ENCODE results near the gene MATN4.

The MATN4 gene

GRCh38 chr20:45347936-45348778 is 40.1 kb upstream of the MATN4 start, which contains the start of gene SDC4:
Gene SDC4, minus strand, starts transcription at chr20:45348424. Its CDS starts 40 bp downstream, at chr20:45348384.
- Histone ChIP-seq H3K9me3 (ENCODE audit: insufficient read depth, low read length, severe bottlenecking) (no peaks in the 10 kb centered on the region), H3K36me3 (ENCODE audit: insufficient read depth, low read length) (no peaks in the 10 kb centered on the region), H3K4me2 (ENCODE audit: insufficient read depth, low read length) (no peak within 1 kb of the TSS), H3K79me2 (ENCODE audit: insufficient read depth, low read length) (no peaks in the 10 kb centered on the region), H3K9ac (ENCODE audit: low read depth, low read length) (no peak within 1 kb of the TSS), H3K4me1 (ENCODE audit: insufficient read depth, low read length) (no peaks in the 10 kb centered on the region), H4K20me1 (ENCODE audit: insufficient read depth, low read length) (0 out of 2 replicates have a peak, but pooled peaks cover 2% of the 10 kb centered on the region), H3K27ac (ENCODE audit: low read length) (no peak within 1 kb of the TSS), H3K4me3 (ENCODE audit: low read depth in 1 of 2, low read length in 2 of 2) (no peak within 1 kb of the TSS), H3K27me3 (ENCODE audit: insufficient read depth, low read length, poor library complexity) (peaks cover 38% of the 10 kb centered on the region), H2AFZ (ENCODE audit: low read depth, low read length) (no peak within 1 kb of the TSS)
- no peak for TF ChIP-seq EZH2 (IDR thresholded peaks at IDR 0.05; ENCODE audit: borderline replicate concordance, low read depth, low read length, severe bottlenecking)
- TF ChIP-seq CTCF (IDR thresholded peaks at IDR 0.05; ENCODE audit: borderline replicate concordance, extremely low read depth, low read length, poor library complexity, severe bottlenecking), result no peak
- ATAC-seq (ENCODE audit: insufficient read depth, low read depth) (no peak), DNase-seq (no peak)

GRCh38 chr20:45347297-45347935 is 39.3 kb upstream of the MATN4 start:
- H2AFZ ChIP-seq (ENCODE audit: low read depth, low read length), result no peak overlapping the region
- no peak overlapping the region for H3K4me3 ChIP-seq (ENCODE audit: low read depth in 1 of 2, low read length in 2 of 2)
- H3K4me1 ChIP-seq (ENCODE audit: insufficient read depth, low read length), result no peaks in the 10 kb centered on the region
- H3K4me2 ChIP-seq (ENCODE audit: insufficient read depth, low read length), result no peak overlapping the region
- H3K9ac ChIP-seq (ENCODE audit: low read depth, low read length), result no peak overlapping the region
- no peak for ATAC-seq (ENCODE audit: insufficient read depth, low read depth)
- no peaks in the 10 kb centered on the region for H3K79me2 ChIP-seq (ENCODE audit: insufficient read depth, low read length)
- no peak overlapping the region for H3K27ac ChIP-seq (ENCODE audit: low read length)
- no peak for DNase-seq
- H4K20me1 ChIP-seq (ENCODE audit: insufficient read depth, low read length), result 0 out of 2 replicates have a peak, but pooled peaks cover 2% of the 10 kb centered on the region
- TF ChIP-seq EZH2 (IDR thresholded peaks at IDR 0.05; ENCODE audit: borderline replicate concordance, low read depth, low read length, severe bottlenecking) (no peak), CTCF (IDR thresholded peaks at IDR 0.05; ENCODE audit: borderline replicate concordance, extremely low read depth, low read length, poor library complexity, severe bottlenecking) (no peak)
- no peaks in the 10 kb centered on the region for H3K36me3 ChIP-seq (ENCODE audit: insufficient read depth, low read length)
- H3K27me3 ChIP-seq (ENCODE audit: insufficient read depth, low read length, poor library complexity), result peaks cover 42% of the 10 kb centered on the region
- no peaks in the 10 kb centered on the region for H3K9me3 ChIP-seq (ENCODE audit: insufficient read depth, low read length, severe bottlenecking)

- no peaks in the 10 kb centered on the region for H3K4me1 ChIP-seq (ENCODE audit: insufficient read depth, low read length)
- H3K4me2 ChIP-seq (ENCODE audit: insufficient read depth, low read length), result no peak overlapping the region
These were observed 38.8 kb upstream of the MATN4 start for GRCh38 chr20:45346851-45347250.

More at GRCh38 chr20:45346851-45347250, 38.8 kb upstream of the MATN4 start:
- Histone ChIP-seq H3K27me3 (ENCODE audit: insufficient read depth, low read length, poor library complexity) (peaks cover 47% of the 10 kb centered on the region), H3K36me3 (ENCODE audit: insufficient read depth, low read length) (no peaks in the 10 kb centered on the region), H2AFZ (ENCODE audit: low read depth, low read length) (no peak overlapping the region), H3K4me3 (ENCODE audit: low read depth in 1 of 2, low read length in 2 of 2) (no peak overlapping the region), H4K20me1 (ENCODE audit: insufficient read depth, low read length) (0 out of 2 replicates have a peak, but pooled peaks cover 2% of the 10 kb centered on the region), H3K27ac (ENCODE audit: low read length) (no peak overlapping the region), H3K79me2 (ENCODE audit: insufficient read depth, low read length) (no peaks in the 10 kb centered on the region), H3K9me3 (ENCODE audit: insufficient read depth, low read length, severe bottlenecking) (no peaks in the 10 kb centered on the region), H3K9ac (ENCODE audit: low read depth, low read length) (no peak overlapping the region)
- TF ChIP-seq EZH2 (IDR thresholded peaks at IDR 0.05; ENCODE audit: borderline replicate concordance, low read depth, low read length, severe bottlenecking), result no peak
- TF ChIP-seq CTCF (IDR thresholded peaks at IDR 0.05; ENCODE audit: borderline replicate concordance, extremely low read depth, low read length, poor library complexity, severe bottlenecking), result no peak
- ATAC-seq (ENCODE audit: insufficient read depth, low read depth) (no peak), DNase-seq (no peak)
